Mesenchymal stem cell (in vitro differentiated cells and primary cell): ENCODE data around the gene MSN.

Experiments
- DNase-seq: peaks from one replicate; pipeline ENCODE4 v3.0.0-alpha.2; 2013
- H2AFZ ChIP-seq: one replicate; pipeline ENCODE4 v1.6.1; 2013; ENCODE audit warnings: low read depth, mild to moderate bottlenecking, control low read depth, inconsistent platforms, low read length, moderate library complexity
- H2AK5ac ChIP-seq: 2 replicates; pipeline ENCODE4 v1.6.1; 2013; ENCODE audit warnings: low read length, moderate library complexity, mild to moderate bottlenecking, inconsistent platforms; ENCODE audit not compliant: severe bottlenecking
- H2BK120ac ChIP-seq: one replicate; pipeline ENCODE4 v1.6.1; 2013; ENCODE audit warnings: low read depth, mild to moderate bottlenecking, inconsistent platforms, low read length, moderate library complexity
- H2BK12ac ChIP-seq, 2 experiments: one replicate each; pipeline ENCODE4 v1.6.1; 2013; ENCODE audit warnings: inconsistent platforms in 2 of 2, low read length in 2 of 2, mild to moderate bottlenecking in 2 of 2, moderate library complexity in 2 of 2, control low read depth in 1 of 2
- H2BK15ac ChIP-seq: one replicate; pipeline ENCODE4 v1.6.1; 2013; ENCODE audit warnings: mild to moderate bottlenecking, low read depth, inconsistent platforms; ENCODE audit not compliant: poor library complexity, severe bottlenecking
- H2BK5ac ChIP-seq: 2 replicates; pipeline ENCODE4 v1.6.1; 2013; ENCODE audit warnings: low read depth, mild to moderate bottlenecking, low read length, control low read depth, inconsistent platforms; ENCODE audit not compliant: poor library complexity, severe bottlenecking
- H3K14ac ChIP-seq, 2 experiments: one replicate each; pipeline ENCODE4 v1.6.1; 2013; ENCODE audit warnings: inconsistent platforms in 2 of 2, low read length in 2 of 2, control low read depth in 1 of 2, mild to moderate bottlenecking in 1 of 2, moderate library complexity in 1 of 2
- H3K18ac ChIP-seq, 2 experiments: one replicate each; pipeline ENCODE4 v1.6.1; 2013; ENCODE audit warnings: inconsistent platforms in 2 of 2, low read length in 2 of 2, control low read depth in 1 of 2, low read depth in 1 of 2, mild to moderate bottlenecking in 1 of 2
- H3K23ac ChIP-seq, 2 experiments: one replicate each; pipeline ENCODE4 v1.6.1; 2013; ENCODE audit warnings: inconsistent platforms in 2 of 2, low read length in 2 of 2, mild to moderate bottlenecking in 2 of 2, moderate library complexity in 2 of 2, control low read depth in 1 of 2
- H3K27ac ChIP-seq: 2 replicates; pipeline ENCODE4 v1.5.1; 2013; ENCODE audit warnings: mild to moderate bottlenecking, moderate library complexity, low read length, control low read depth, inconsistent platforms; ENCODE audit not compliant: poor library complexity, severe bottlenecking
- H3K27me3 ChIP-seq, 2 experiments: 2 replicates each; pipeline versions ENCODE4 v1.6.1 to v1.7.0; 2013; ENCODE audit warnings: low read length in 2 of 2, mild to moderate bottlenecking in 2 of 2, moderate library complexity in 2 of 2, control low read depth in 1 of 2, inconsistent platforms in 1 of 2; ENCODE audit not compliant: control insufficient read depth in 1 of 2, insufficient read depth in 1 of 2
- H3K36me3 ChIP-seq, 2 experiments: 2 replicates each; pipeline versions ENCODE4 v1.6.1 to v1.7.0; 2013; ENCODE audit warnings: low read length in 2 of 2, control low read depth in 1 of 2, inconsistent platforms in 1 of 2, low read depth in 1 of 2, mild to moderate bottlenecking in 1 of 2; ENCODE audit not compliant: insufficient read depth in 2 of 2, control insufficient read depth in 1 of 2
- H3K4ac ChIP-seq, 2 experiments: one replicate each; pipeline ENCODE4 v1.6.1; 2013; ENCODE audit warnings: inconsistent platforms in 2 of 2, low read length in 2 of 2, mild to moderate bottlenecking in 2 of 2, moderate library complexity in 2 of 2, control low read depth in 1 of 2, low read depth in 1 of 2
- H3K4me1 ChIP-seq: 2 replicates; pipeline ENCODE4 v1.6.1; 2013; ENCODE audit warnings: low read depth, low read length, control low read depth; ENCODE audit not compliant: control insufficient read depth, insufficient read depth
- H3K4me2 ChIP-seq: 2 replicates; pipeline ENCODE4 v1.6.1; 2013; ENCODE audit warnings: low read length, mild to moderate bottlenecking, inconsistent platforms; ENCODE audit not compliant: poor library complexity, severe bottlenecking
- H3K4me3 ChIP-seq, 2 experiments: 2 replicates each; pipeline versions ENCODE4 v1.5.1 to v1.7.0; 2013; ENCODE audit warnings: low read length in 2 of 2, mild to moderate bottlenecking in 2 of 2, control low read depth in 1 of 2, low read depth in 1 of 2; ENCODE audit not compliant: insufficient read depth in 1 of 2
- H3K79me1 ChIP-seq: replicated peaks from 2 replicates; pipeline ENCODE4 v1.6.1; 2013; ENCODE audit warnings: mild to moderate bottlenecking, control low read depth, low read length, inconsistent platforms; ENCODE audit not compliant: poor library complexity, severe bottlenecking
- H3K9ac ChIP-seq: 2 replicates; pipeline ENCODE4 v1.7.0; 2013; ENCODE audit warnings: mild to moderate bottlenecking, low read length, moderate library complexity
- H3K9me3 ChIP-seq: 2 replicates; pipeline ENCODE4 v1.7.0; 2013; ENCODE audit warnings: mild to moderate bottlenecking, low read length; ENCODE audit not compliant: control insufficient read depth
- H4K8ac ChIP-seq: one replicate; pipeline ENCODE4 v1.6.1; 2013; ENCODE audit warnings: inconsistent platforms, mild to moderate bottlenecking, low read length, moderate library complexity
- H4K91ac ChIP-seq: one replicate; pipeline ENCODE4 v1.6.1; 2013; ENCODE audit warnings: mild to moderate bottlenecking, low read length, inconsistent platforms
- WGBS: methylation state at CpG from one replicate; pipeline ENCODE4 v1.1.7; 2013; ENCODE audit warnings: mixed read lengths; 5-methylcytosine and 5-hydroxymethylcytosine counted together

MSN gene

DNA sequence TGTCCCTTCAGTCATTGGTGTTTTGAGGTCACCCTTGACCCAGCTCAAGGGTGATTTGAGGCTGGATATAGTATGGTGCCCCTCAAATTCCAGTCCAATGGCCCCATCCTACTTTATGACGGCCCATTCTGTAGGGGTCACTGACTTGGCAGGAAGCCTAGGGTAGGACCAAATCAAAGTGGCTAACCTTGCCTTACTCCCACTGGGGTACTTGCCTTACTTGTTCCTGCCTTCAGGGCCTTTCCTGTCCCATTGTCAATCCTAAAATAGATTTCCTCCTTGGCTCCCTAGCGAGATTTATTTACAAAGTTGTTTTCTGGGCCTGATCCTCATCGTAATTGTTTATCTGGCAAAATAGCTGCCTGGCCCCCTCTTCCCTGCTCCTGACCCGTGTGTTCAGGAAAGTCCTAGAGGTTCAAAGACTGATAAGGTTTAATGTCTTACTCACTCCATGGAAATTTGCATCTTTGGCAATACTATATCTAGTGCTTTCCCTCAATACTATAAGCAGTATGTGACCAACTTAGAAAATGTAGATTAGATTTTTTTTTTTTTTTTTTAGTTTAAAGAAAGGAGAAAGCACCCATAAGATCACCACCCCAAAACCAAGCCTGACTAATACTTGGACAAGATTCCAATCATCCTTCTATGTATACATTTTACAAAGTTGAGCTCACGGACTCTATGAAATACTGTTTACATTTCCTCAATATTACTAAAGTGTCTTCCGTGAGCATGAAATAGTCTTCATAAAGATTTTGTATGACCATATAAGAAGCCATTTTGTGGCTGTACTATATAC lies 44.8 kb downstream of the MSN start:
- H3K9ac ChIP-seq = no peak overlapping the region
- no peak for DNase-seq

DNA sequence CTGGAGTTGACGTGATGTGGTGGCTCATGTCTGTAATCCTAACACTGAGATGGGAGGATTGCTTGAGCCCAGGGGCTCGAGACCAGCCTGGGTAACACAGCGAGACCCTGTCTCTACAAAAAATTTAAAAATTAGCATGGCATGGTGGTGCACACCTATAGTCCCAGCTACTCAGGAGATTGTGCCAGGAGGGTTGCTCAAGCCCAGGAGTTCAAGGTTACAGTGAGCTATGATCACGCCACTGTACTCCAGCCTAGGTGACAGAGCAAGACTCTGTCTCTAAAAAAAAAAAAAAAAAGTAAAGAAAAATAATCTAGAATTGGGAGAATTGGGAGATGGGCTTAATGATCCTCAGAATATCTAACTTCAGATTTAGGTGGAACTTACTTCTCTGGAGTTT lies 51.1 kb downstream of the MSN start:
- no peak overlapping the region for H3K4me3 ChIP-seq
- H3K14ac ChIP-seq = no peak overlapping the region
- no peak overlapping the region for H3K18ac ChIP-seq
- H3K9me3 ChIP-seq = no peaks in the 10 kb centered on the region
- peaks cover 1% of the 10 kb centered on the region for H3K79me1 ChIP-seq
- peaks cover 4% of the 10 kb centered on the region for H3K4me1 ChIP-seq
- H4K8ac ChIP-seq = no peak overlapping the region
- no peak overlapping the region for H2BK120ac ChIP-seq
- peaks cover 6 to 46% of the 10 kb centered on the region in 2 experiments for H3K36me3 ChIP-seq
- H3K27ac ChIP-seq = no peak overlapping the region
- H2BK15ac ChIP-seq = no peak overlapping the region
- no peak overlapping the region for H3K4me2 ChIP-seq
- H2BK5ac ChIP-seq = no peak overlapping the region
- no peak overlapping the region for H2BK12ac ChIP-seq
- H3K27me3 ChIP-seq = peaks cover 0 to 15% of the 10 kb centered on the region in 2 experiments
- no peak overlapping the region for H3K4ac ChIP-seq
- no peak for DNase-seq
- no peak overlapping the region for H3K23ac ChIP-seq
- no peak overlapping the region for H4K91ac ChIP-seq
- no peak overlapping the region for H3K9ac ChIP-seq
- 90% methylated on average over 3 of the region's 4 CpGs for WGBS
- no peak overlapping the region for H2AFZ ChIP-seq
- no peak overlapping the region for H2AK5ac ChIP-seq

More for the DNA sequence above, 44.8 kb downstream of the MSN start:
- Histone ChIP-seq H2BK5ac (no peak overlapping the region), H3K9me3 (no peaks in the 10 kb centered on the region), H3K4ac (no peak overlapping the region), H3K79me1 (no peaks in the 10 kb centered on the region), H3K23ac (no peak overlapping the region), H3K4me3 (no peak overlapping the region), H4K8ac (no peak overlapping the region), H2AFZ (no peak overlapping the region), H3K27me3 (no peaks in the 10 kb centered on the region), H2BK120ac (no peak overlapping the region), H2BK15ac (no peak overlapping the region), H2BK12ac (no peak overlapping the region), H3K18ac (no peak overlapping the region), H3K14ac (no peak overlapping the region), H2AK5ac (no peak overlapping the region), H4K91ac (no peak overlapping the region), H3K27ac (no peak overlapping the region), H3K4me2 (no peak overlapping the region), H3K36me3 (peaks cover 0 to 14% of the 10 kb centered on the region in 2 experiments), H3K4me1 (peaks cover 2% of the 10 kb centered on the region)
- 28% methylated on average over 4 of the region's 6 CpGs for WGBS

DNA sequence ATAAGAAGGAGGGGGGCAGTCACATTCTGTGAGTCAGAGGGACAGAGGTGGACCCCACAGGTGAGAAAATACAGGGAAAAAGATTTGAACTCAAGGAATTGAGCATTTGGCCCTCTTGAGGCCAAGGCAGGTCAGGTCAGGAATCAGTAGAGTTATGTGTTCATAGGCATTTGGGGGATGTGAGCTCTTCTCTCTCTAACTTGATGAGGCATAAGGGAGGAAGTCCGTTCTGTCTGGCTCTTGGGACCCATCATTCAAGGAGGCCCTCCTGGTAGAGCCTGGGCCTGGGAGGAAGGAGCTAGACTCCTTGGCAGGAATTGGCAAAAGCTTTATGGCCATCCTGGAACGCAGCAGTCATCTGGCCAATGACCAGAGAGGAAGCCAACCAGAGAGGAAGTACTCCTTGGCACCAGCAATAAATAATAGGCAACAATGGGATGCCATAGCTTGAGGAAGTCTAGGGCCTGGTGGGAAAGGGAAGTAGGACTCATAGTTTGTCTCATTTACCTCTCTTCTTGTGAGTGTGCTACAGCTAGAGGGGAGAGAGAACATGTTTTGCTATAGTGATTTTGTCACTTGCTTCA lies 53.0 kb downstream of the MSN start:
- Histone ChIP-seq H2BK12ac (no peak overlapping the region), H3K4ac (no peak overlapping the region), H4K8ac (no peak overlapping the region), H3K27ac (no peak overlapping the region), H2BK5ac (no peak overlapping the region), H3K4me3 (no peak overlapping the region), H2BK15ac (no peak overlapping the region), H3K9ac (no peak overlapping the region), H3K4me1 (peaks cover 4% of the 10 kb centered on the region), H3K79me1 (peaks cover 1% of the 10 kb centered on the region), H3K9me3 (peaks cover 5% of the 10 kb centered on the region), H3K4me2 (no peak overlapping the region), H3K18ac (no peak overlapping the region), H3K36me3 (peaks cover 6 to 57% of the 10 kb centered on the region in 2 experiments), H3K23ac (no peak overlapping the region), H3K14ac (no peak overlapping the region), H3K27me3 (peaks cover 0 to 16% of the 10 kb centered on the region in 2 experiments), H2AFZ (no peak overlapping the region), H2AK5ac (no peak overlapping the region), H4K91ac (no peak overlapping the region), H2BK120ac (no peak overlapping the region)
- WGBS = 68% methylated on average over 2 of the region's 2 CpGs
- no peak for DNase-seq

DNA sequence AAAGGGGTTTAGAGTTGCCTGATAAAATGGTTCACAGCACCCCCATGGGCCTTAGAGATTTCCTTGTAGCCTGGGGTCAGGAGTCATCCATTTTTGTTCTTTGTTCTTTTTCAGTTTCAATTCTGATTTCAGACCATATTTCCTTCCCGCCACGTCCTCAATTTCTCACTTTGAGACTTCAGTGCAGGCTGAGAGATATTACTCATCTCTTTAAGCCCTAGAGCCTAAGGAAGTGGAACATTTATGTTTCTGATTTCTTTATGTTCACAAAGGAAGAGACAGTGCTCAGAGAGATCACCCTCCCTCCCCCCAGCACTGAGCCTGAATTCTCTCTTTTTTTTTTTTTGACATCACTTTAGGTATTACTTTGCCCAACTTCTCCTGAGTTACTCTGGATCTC lies 56.3 kb downstream of the MSN start:
- no CpG with 5 or more reads among the region's 2 CpGs for WGBS

More for the DNA sequence above, 56.3 kb downstream of the MSN start:
- H2BK15ac ChIP-seq = no peak overlapping the region
- H3K4me3 ChIP-seq = no peak overlapping the region
- peak overlapping the region; percentile 67 for H3K9ac ChIP-seq
- no peak overlapping the region for H3K4me2 ChIP-seq
- H3K4ac ChIP-seq = no peak overlapping the region
- peaks cover 2% of the 10 kb centered on the region for H3K4me1 ChIP-seq
- peaks cover 6 to 46% of the 10 kb centered on the region in 2 experiments for H3K36me3 ChIP-seq
- peaks cover 0 to 16% of the 10 kb centered on the region in 2 experiments for H3K27me3 ChIP-seq
- peak; percentile 61 for DNase-seq
- H4K8ac ChIP-seq = no peak overlapping the region
- no peak overlapping the region for H3K27ac ChIP-seq
- peaks cover 1% of the 10 kb centered on the region for H3K79me1 ChIP-seq
- no peak overlapping the region for H4K91ac ChIP-seq
- no peak overlapping the region for H3K14ac ChIP-seq
- no peak overlapping the region for H3K23ac ChIP-seq
- no peak overlapping the region for H2BK5ac ChIP-seq
- H2BK120ac ChIP-seq = no peak overlapping the region
- no peak overlapping the region for H2AFZ ChIP-seq
- H2BK12ac ChIP-seq = no peak overlapping the region
- no peak overlapping the region for H3K18ac ChIP-seq
- H2AK5ac ChIP-seq = no peak overlapping the region
- H3K9me3 ChIP-seq = peaks cover 6% of the 10 kb centered on the region
